ENCODE results near the gene ZNF511.

DNA sequence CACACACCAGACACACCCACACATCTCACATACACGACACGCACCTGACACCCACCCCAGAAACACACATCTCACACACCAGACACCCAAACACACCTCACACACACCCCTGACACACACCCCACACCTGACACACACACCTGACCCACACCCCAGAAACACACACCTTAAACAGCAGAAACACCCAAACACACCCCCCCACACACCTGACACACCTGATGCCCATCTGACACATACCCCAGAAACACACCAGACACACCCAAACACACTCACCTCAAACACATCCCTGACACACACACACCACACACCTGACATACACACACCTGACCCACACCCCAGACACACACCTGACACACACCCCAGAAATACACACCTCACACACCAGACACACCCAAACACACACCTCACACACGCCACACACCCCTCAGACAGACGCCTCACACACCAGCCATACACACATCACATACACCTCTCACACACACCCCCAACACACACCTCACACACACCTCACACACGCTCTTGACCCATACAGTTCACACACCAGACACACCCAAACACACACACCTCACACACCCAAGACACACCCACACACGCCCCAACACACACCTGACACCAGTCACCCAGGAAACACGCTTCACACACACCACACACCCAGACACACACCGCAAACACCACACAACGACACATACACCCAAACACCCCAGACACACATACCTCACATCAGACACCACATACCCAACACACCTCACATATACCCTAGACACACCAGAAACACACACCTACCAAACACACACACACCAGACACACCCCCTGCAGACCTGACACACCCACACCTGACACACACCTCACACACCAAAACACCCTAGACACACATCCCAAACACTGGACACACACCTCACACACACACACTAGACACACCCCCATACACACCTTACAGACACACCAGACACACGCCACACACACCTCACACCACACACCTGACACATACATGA, 29.7 kb downstream of the ZNF511 start:
- TF ChIP-seq, protein P1, sequence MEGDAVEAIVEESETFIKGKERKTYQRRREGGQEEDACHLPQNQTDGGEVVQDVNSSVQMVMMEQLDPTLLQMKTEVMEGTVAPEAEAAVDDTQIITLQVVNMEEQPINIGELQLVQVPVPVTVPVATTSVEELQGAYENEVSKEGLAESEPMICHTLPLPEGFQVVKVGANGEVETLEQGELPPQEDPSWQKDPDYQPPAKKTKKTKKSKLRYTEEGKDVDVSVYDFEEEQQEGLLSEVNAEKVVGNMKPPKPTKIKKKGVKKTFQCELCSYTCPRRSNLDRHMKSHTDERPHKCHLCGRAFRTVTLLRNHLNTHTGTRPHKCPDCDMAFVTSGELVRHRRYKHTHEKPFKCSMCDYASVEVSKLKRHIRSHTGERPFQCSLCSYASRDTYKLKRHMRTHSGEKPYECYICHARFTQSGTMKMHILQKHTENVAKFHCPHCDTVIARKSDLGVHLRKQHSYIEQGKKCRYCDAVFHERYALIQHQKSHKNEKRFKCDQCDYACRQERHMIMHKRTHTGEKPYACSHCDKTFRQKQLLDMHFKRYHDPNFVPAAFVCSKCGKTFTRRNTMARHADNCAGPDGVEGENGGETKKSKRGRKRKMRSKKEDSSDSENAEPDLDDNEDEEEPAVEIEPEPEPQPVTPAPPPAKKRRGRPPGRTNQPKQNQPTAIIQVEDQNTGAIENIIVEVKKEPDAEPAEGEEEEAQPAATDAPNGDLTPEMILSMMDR (IDR thresholded peaks at IDR 0.05; ENCODE audit: low read depth, low read length, poor library complexity, severe bottlenecking) = no peak
- no peak for TF ChIP-seq EZH2phosphoT487 (IDR thresholded peaks at IDR 0.05; ENCODE audit: borderline replicate concordance, low read length)

Data from DOHH2 (cell line).